CD4-positive, alpha-beta T cell treated with Interferon gamma for 1 hour (primary cell): ENCODE measurements around the gene AP1M2.

Source experiments
- DNase-seq: peaks from one replicate; pipeline ENCODE4 v3.0.0-alpha.2; 2020

Gene AP1M2

GRCh38 chr19:10587022-10587838, at the start of gene AP1M2:
Gene AP1M2 (minus strand): TSS chr19:10587312. CDS start chr19:10587231, 81 bp downstream.
- DNase-seq: no peak

GRCh38 chr19:10636304-10636972, 49.3 kb upstream of the AP1M2 start:
- DNase-seq: no peak

GRCh38 chr19:10634963-10635362, 47.9 kb upstream of the AP1M2 start:
- DNase-seq: no peak

GRCh38 chr19:10634430-10634829, 47.3 kb upstream of the AP1M2 start:
- DNase-seq: no peak

GRCh38 chr19:10631874-10632273, 44.8 kb upstream of the AP1M2 start:
- DNase-seq: no peak

- DNase-seq: no peak
These were observed 38.6 kb upstream of the AP1M2 start for GRCh38 chr19:10625762-10626138.

- DNase-seq: no peak
These were observed 38.1 kb upstream of the AP1M2 start, which contains the start of gene SLC44A2 for GRCh38 chr19:10625003-10625761. Gene SLC44A2 (plus strand): TSS chr19:10625553. CDS start chr19:10625634, 81 bp downstream.

- DNase-seq: no peak
These were observed 37.5 kb upstream of the AP1M2 start for GRCh38 chr19:10624585-10624984.

GRCh38 chr19:10621966-10622365, 34.9 kb upstream of the AP1M2 start:
- DNase-seq: no peak

GRCh38 chr19:10620786-10621185, 33.7 kb upstream of the AP1M2 start:
- DNase-seq: no peak

GRCh38 chr19:10618846-10619245, 31.7 kb upstream of the AP1M2 start:
- DNase-seq: no peak

GRCh38 chr19:10617409-10618121, 30.5 kb upstream of the AP1M2 start:
- no peak for DNase-seq

- peak; percentile 14 for DNase-seq
These were observed 28.4 kb upstream of the AP1M2 start for GRCh38 chr19:10615429-10616023.

- DNase-seq: no peak
These were observed 25.5 kb upstream of the AP1M2 start for GRCh38 chr19:10612499-10613119.

- DNase-seq: no peak
These were observed 24.8 kb upstream of the AP1M2 start for GRCh38 chr19:10611907-10612306.

GRCh38 chr19:10604460-10604980, 17.4 kb upstream of the AP1M2 start:
- DNase-seq: peak; percentile 49

GRCh38 chr19:10603873-10604459, 16.9 kb upstream of the AP1M2 start:
- DNase-seq: peak; percentile 72

- DNase-seq: peak; percentile 93
These were observed 16.2 kb upstream of the AP1M2 start for GRCh38 chr19:10603084-10603872.

GRCh38 chr19:10602330-10603083, 15.4 kb upstream of the AP1M2 start:
- peak; percentile 84 for DNase-seq

- DNase-seq: no peak
These were observed 14.9 kb upstream of the AP1M2 start for GRCh38 chr19:10601999-10602329.
